GM23338 (cell line): ENCODE results near the gene MYO1E. TPM values are rescaled to one million over a fixed set of nuclear protein-coding genes. Genes with fewer than 3 reads are reported as not detected.

Experiments
- ATAC-seq: fragments of 200-7000 bp; cut with Tn5 transposase; 3 replicates; pipeline ENCODE4 v1.9.1; 2020
- DNase-seq: peaks from one replicate; pipeline ENCODE4 v3.0.0-alpha.2; 2015; ENCODE audit warnings: low spot score
- H2AFZ ChIP-seq: fragments of 200-600 bp; sonication (generic); 2 replicates; pipeline ENCODE4 v1.8.0; 2016; ENCODE audit warnings: antibody characterized with exemption, mild to moderate bottlenecking, moderate library complexity
- H3F3A ChIP-seq: fragments of 200-600 bp; sonication (generic); replicated peaks from 2 replicates; pipeline ENCODE4 v1.8.0; 2017; ENCODE audit warnings: antibody characterized with exemption, mixed run types, low read depth
- H3K27ac ChIP-seq: fragments of 200-600 bp; sonication (generic); 2 replicates; pipeline ENCODE4 v1.6.1; 2016; ENCODE audit warnings: low read depth
- H3K27me3 ChIP-seq: fragments of 200-600 bp; sonication (generic); 2 replicates; pipeline ENCODE4 v1.8.0; 2016; ENCODE audit warnings: mild to moderate bottlenecking, mixed run types, moderate library complexity; ENCODE audit not compliant: insufficient read depth
- H3K36me3 ChIP-seq: fragments of 200-600 bp; sonication (generic); 2 replicates; pipeline ENCODE4 v1.8.0; 2016; ENCODE audit warnings: mild to moderate bottlenecking; ENCODE audit not compliant: insufficient read depth
- H3K4me1 ChIP-seq: fragments of 200-600 bp; sonication (generic); 2 replicates; pipeline ENCODE4 v1.8.0; 2016; ENCODE audit warnings: mild to moderate bottlenecking, moderate library complexity; ENCODE audit not compliant: insufficient read depth
- H3K4me2 ChIP-seq: fragments of 200-600 bp; sonication (generic); 2 replicates; pipeline ENCODE4 v1.7.1; 2017; ENCODE audit warnings: mixed run types
- H3K4me3 ChIP-seq: fragments of 200-600 bp; sonication (generic); 2 replicates; pipeline ENCODE4 v1.6.1; 2016; ENCODE audit warnings: mixed run types
- H3K79me2 ChIP-seq: fragments of 200-600 bp; sonication (generic); replicated peaks from 2 replicates; pipeline ENCODE4 v1.8.0; 2017; ENCODE audit warnings: mild to moderate bottlenecking; ENCODE audit not compliant: insufficient read depth
- H3K9me2 ChIP-seq: fragments of 200-600 bp; sonication (generic); 2 replicates; pipeline ENCODE4 v1.8.0; 2017; ENCODE audit not compliant: insufficient read depth
- H4K20me1 ChIP-seq: fragments of 200-600 bp; sonication (generic); replicated peaks from 2 replicates; pipeline ENCODE4 v1.8.0; 2017; ENCODE audit warnings: mild to moderate bottlenecking; ENCODE audit not compliant: insufficient read depth
- H3K27ac Mint-ChIP-seq: 2 replicates; pipeline ENCODE4 v1.8.0; 2020; ENCODE audit warnings: inconsistent platforms, mild to moderate bottlenecking, moderate library complexity, mixed read lengths
- H3K27me3 Mint-ChIP-seq: 3 replicates; pipeline ENCODE4 v1.8.0; 2022; ENCODE audit warnings: low read depth, mild to moderate bottlenecking, moderate library complexity, mixed read lengths, inconsistent platforms; ENCODE audit not compliant: insufficient read depth, poor library complexity
- H3K36me3 Mint-ChIP-seq: 3 replicates; pipeline ENCODE4 v1.8.0; 2021; ENCODE audit warnings: low read depth, mild to moderate bottlenecking, inconsistent platforms, moderate library complexity, mixed read lengths
- H3K4me1 Mint-ChIP-seq: 3 replicates; pipeline ENCODE4 v1.8.0; 2020; ENCODE audit warnings: mild to moderate bottlenecking, inconsistent platforms, mixed read lengths
- H3K4me3 Mint-ChIP-seq: 3 replicates; pipeline ENCODE4 v1.8.0; 2021; ENCODE audit warnings: moderate library complexity, mild to moderate bottlenecking, inconsistent platforms, mixed read lengths
- H3K9me3 Mint-ChIP-seq: 3 replicates; pipeline ENCODE4 v1.8.0; 2020; ENCODE audit warnings: moderate library complexity, mild to moderate bottlenecking, inconsistent platforms, mixed read lengths
- CTCF ChIP-seq, 2 experiments: fragments of 200-600 bp in 1 of 2; sonication (generic) in 1 of 2; conservative IDR thresholded peaks; 2 replicates each; pipeline versions ENCODE4 v1.5.1 to v1.6.1; 2016 to 2017; ENCODE audit warnings: antibody characterized with exemption in 2 of 2, low read depth in 2 of 2, mild to moderate bottlenecking in 2 of 2, moderate library complexity in 1 of 2
- JUNB ChIP-seq: IDR thresholded peaks from one replicate; pipeline ENCODE4 v1.6.1; 2016; ENCODE audit warnings: antibody characterized with exemption; ENCODE audit not compliant: unreplicated experiment
- NANOG ChIP-seq: IDR thresholded peaks from 2 replicates; pipeline ENCODE4 v1.6.1; 2016; ENCODE audit warnings: antibody characterized with exemption, borderline replicate concordance
- STAT1 ChIP-seq: IDR thresholded peaks from one replicate; pipeline ENCODE4 v1.6.1; 2016; ENCODE audit warnings: antibody characterized with exemption; ENCODE audit not compliant: unreplicated experiment
- ZNF331 ChIP-seq: fragments of 250-450 bp; sonication (Bioruptor Pico); IDR thresholded peaks from 2 replicates; pipeline ENCODE4 v1.5.0; 2020; ENCODE audit warnings: low read depth, mild to moderate bottlenecking, moderate library complexity
- polyA plus RNA-seq: library from polyadenylated mRNA; unstranded; fragments of >200 nt; fragmentation: Nextera tagmentation; extraction: Ambion mirVana; gene quantifications from 2 replicates; pipeline ENCODE4 v1.2.1, GENCODE V29; 2016
- total RNA-seq: library from RNA; depleted of rRNA; stranded (reverse); fragments of >200 nt; shearing (Covaris generic); gene quantifications from 2 replicates; pipeline ENCODE4 v1.2.3, GENCODE V29; 2014
- TF ChIP-seq, protein P1 (sequence below): IDR thresholded peaks from one replicate; pipeline ENCODE4 v1.6.1; 2018; ENCODE audit warnings: antibody characterized with exemption; ENCODE audit not compliant: unreplicated experiment

The MYO1E gene
- total and polyA plus RNA-seq, 2 experiments from 2014 or later: 68.3 to 131 TPM

DNA sequence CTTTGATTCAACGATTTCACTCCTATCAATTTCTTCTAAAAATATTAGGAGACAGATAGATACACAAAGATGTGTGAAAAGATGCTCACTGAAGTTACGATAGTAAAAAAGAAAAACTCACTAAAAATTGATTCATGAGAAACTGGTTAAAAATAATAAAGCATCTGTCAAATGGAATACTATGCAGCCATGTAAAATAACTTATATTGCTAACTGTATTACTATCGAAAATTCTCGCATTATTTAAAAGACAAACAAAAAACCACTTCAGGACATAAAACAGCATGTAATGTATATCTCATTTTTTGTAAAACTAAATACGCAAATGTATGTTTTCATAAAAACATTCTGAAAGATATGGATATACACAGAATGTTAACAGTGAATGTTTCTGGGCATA, 199.5 kb downstream of the MYO1E start:
- Histone ChIP-seq H3F3A (no peaks in the 10 kb centered on the region), H3K79me2 (no peaks in the 10 kb centered on the region), H3K9me2 (no peaks in the 10 kb centered on the region), H3K27ac (no peak overlapping the region), H3K4me2 (no peak overlapping the region), H3K36me3 (peaks cover 13% of the 10 kb centered on the region; the same call in 1 of the 2 replicates), H4K20me1 (no peaks in the 10 kb centered on the region), H2AFZ (no peak overlapping the region), H3K4me3 (no peak overlapping the region), H3K27me3 (no peaks in the 10 kb centered on the region), H3K4me1 (no peaks in the 10 kb centered on the region)
- TF ChIP-seq JUNB: no peak
- TF ChIP-seq ZNF331 (CRISPR knock-in tag): no peak
- no peak for TF ChIP-seq NANOG
- Mint-ChIP-seq H3K27ac (no peak overlapping the region), H3K27me3 (no peaks in the 10 kb centered on the region), H3K4me3 (no peak overlapping the region), H3K36me3 (peaks cover 31% of the 10 kb centered on the region), H3K4me1 (peaks cover 15% of the 10 kb centered on the region), H3K9me3 (no peaks in the 10 kb centered on the region)
- no peak for DNase-seq
- ATAC-seq: no peak

- DNase-seq (no peak), ATAC-seq (no peak)
- Mint-ChIP-seq H3K36me3 (peaks cover 25% of the 10 kb centered on the region), H3K4me3 (no peak overlapping the region), H3K9me3 (no peaks in the 10 kb centered on the region), H3K4me1 (peaks cover 15% of the 10 kb centered on the region), H3K27me3 (no peaks in the 10 kb centered on the region), H3K27ac (no peak overlapping the region)
- Histone ChIP-seq H3K4me1 (no peaks in the 10 kb centered on the region), H3K4me2 (no peak overlapping the region), H3K9me2 (no peaks in the 10 kb centered on the region), H3F3A (no peaks in the 10 kb centered on the region), H3K4me3 (no peak overlapping the region), H4K20me1 (no peaks in the 10 kb centered on the region), H2AFZ (no peak overlapping the region), H3K36me3 (peaks cover 13% of the 10 kb centered on the region; the same call in 1 of the 2 replicates), H3K79me2 (no peaks in the 10 kb centered on the region), H3K27ac (no peak overlapping the region), H3K27me3 (no peaks in the 10 kb centered on the region)
- TF ChIP-seq CTCF (conservative IDR thresholded peaks at IDR 0.05; ENCODE audit: low read depth in 2 of 2) (peak; percentile 25 to 42; a peak in 3 of 4 replicates), STAT1 (no peak)
Measured at GRCh38 chr15:59172289-59172901, 200.3 kb downstream of the MYO1E start.

DNA sequence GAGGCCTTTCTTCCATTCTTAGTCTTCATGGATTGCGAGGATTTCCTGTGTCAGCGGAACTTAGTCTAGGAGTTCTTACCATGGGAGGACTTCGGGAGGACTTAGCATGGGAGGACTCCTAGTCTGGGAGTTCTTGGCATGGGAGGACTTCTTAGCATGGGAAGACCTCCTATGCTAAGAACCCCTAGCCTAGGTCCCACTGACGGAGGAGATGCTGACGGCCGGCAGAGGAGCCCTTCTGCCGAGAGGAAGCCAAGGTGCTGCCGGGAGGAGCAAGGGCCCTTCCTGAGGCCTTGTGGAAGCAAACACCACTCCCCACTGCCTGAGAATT, 201.6 kb downstream of the MYO1E start:
- Histone ChIP-seq H3K36me3 (peaks cover 13% of the 10 kb centered on the region; the same call in 1 of the 2 replicates), H3K4me1 (no peaks in the 10 kb centered on the region), H3K4me2 (no peak overlapping the region), H4K20me1 (no peaks in the 10 kb centered on the region), H3K4me3 (no peak overlapping the region), H2AFZ (no peak overlapping the region), H3F3A (no peaks in the 10 kb centered on the region), H3K27ac (no peak overlapping the region), H3K9me2 (no peaks in the 10 kb centered on the region), H3K79me2 (no peaks in the 10 kb centered on the region), H3K27me3 (no peaks in the 10 kb centered on the region)
- no peaks in the 10 kb centered on the region for H3K27me3 Mint-ChIP-seq
- no peak overlapping the region for H3K27ac Mint-ChIP-seq
- H3K9me3 Mint-ChIP-seq: no peaks in the 10 kb centered on the region
- peaks cover 18% of the 10 kb centered on the region for H3K4me1 Mint-ChIP-seq
- ATAC-seq (no peak), DNase-seq (no peak)
- H3K36me3 Mint-ChIP-seq: peaks cover 26% of the 10 kb centered on the region
- H3K4me3 Mint-ChIP-seq: no peak overlapping the region
- TF ChIP-seq, protein P1, sequence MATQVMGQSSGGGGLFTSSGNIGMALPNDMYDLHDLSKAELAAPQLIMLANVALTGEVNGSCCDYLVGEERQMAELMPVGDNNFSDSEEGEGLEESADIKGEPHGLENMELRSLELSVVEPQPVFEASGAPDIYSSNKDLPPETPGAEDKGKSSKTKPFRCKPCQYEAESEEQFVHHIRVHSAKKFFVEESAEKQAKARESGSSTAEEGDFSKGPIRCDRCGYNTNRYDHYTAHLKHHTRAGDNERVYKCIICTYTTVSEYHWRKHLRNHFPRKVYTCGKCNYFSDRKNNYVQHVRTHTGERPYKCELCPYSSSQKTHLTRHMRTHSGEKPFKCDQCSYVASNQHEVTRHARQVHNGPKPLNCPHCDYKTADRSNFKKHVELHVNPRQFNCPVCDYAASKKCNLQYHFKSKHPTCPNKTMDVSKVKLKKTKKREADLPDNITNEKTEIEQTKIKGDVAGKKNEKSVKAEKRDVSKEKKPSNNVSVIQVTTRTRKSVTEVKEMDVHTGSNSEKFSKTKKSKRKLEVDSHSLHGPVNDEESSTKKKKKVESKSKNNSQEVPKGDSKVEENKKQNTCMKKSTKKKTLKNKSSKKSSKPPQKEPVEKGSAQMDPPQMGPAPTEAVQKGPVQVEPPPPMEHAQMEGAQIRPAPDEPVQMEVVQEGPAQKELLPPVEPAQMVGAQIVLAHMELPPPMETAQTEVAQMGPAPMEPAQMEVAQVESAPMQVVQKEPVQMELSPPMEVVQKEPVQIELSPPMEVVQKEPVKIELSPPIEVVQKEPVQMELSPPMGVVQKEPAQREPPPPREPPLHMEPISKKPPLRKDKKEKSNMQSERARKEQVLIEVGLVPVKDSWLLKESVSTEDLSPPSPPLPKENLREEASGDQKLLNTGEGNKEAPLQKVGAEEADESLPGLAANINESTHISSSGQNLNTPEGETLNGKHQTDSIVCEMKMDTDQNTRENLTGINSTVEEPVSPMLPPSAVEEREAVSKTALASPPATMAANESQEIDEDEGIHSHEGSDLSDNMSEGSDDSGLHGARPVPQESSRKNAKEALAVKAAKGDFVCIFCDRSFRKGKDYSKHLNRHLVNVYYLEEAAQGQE: no peak
- TF ChIP-seq NANOG: no peak
